Caco-2 (cell line): Measurements from ENCODE around the gene GAPT. TPM values are rescaled to one million over a fixed set of nuclear protein-coding genes. Genes with fewer than 3 reads are reported as not detected.
"Not testable (repeated sequence)": the region's sequence is repeated elsewhere in the genome, so short reads cannot be mapped to it uniquely, and the experiment has no call there.

Source experiments
- BruUV-seq: library from RNA; stranded (reverse); fragments of 400-500 nt; replicated peaks from 2 replicates; lab custom pipeline; 2021; lab: Mats Ljungman, UMichigan
- CTCF ChIA-PET: fragments of 300-600 bp; sonication (Branson Sonifier 250); formaldehyde crosslinking; loops from one replicate; lab custom pipeline; 2022; ENCODE audit warnings: antibody characterized with exemption; lab: Charles Lee
- POLR2A ChIA-PET: fragments of 300-600 bp; sonication (Branson Sonifier 250); formaldehyde crosslinking; loops from one replicate; lab custom pipeline; 2022; ENCODE audit warnings: antibody characterized with exemption; lab: Charles Lee
- DNase-seq, 2 experiments: peaks; one replicate each; pipeline versions ENCODE4 v3.0.0 to v3.0.0-alpha.2; 2020 to 2022
- H3K27me3 ChIP-seq: replicated peaks from 2 replicates; pipeline ENCODE4 v1.6.0; 2011; ENCODE audit warnings: low read length; ENCODE audit not compliant: control insufficient read depth, insufficient read depth
- H3K36me3 ChIP-seq: 2 replicates; pipeline ENCODE4 v1.5.1; 2011; ENCODE audit warnings: low read length; ENCODE audit not compliant: control insufficient read depth, insufficient read depth
- H3K4me1 ChIP-seq: fragments of 250-450 bp; sonication (Bioruptor Pico); 2 replicates; pipeline ENCODE4 v1.5.1; 2020; ENCODE audit warnings: mild to moderate bottlenecking
- H3K4me3 ChIP-seq: 2 replicates; pipeline ENCODE4 v1.5.1; 2011; ENCODE audit warnings: low read depth, mild to moderate bottlenecking, control low read depth, low read length
- H3K9me3 ChIP-seq: fragments of 250-450 bp; sonication (Bioruptor Pico); 2 replicates; pipeline ENCODE4 v1.5.1; 2020; ENCODE audit warnings: mild to moderate bottlenecking, moderate library complexity
- H3K27ac Mint-ChIP-seq: one replicate; pipeline ENCODE4 v1.8.0; 2022; ENCODE audit warnings: mixed read lengths; ENCODE audit not compliant: unreplicated experiment
- H3K27me3 Mint-ChIP-seq: one replicate; pipeline ENCODE4 v1.8.0; 2022; ENCODE audit warnings: mixed read lengths; ENCODE audit not compliant: insufficient read depth, unreplicated experiment
- H3K36me3 Mint-ChIP-seq: one replicate; pipeline ENCODE4 v1.8.0; 2022; ENCODE audit warnings: mild to moderate bottlenecking, mixed read lengths; ENCODE audit not compliant: insufficient read depth, unreplicated experiment
- H3K4me1 Mint-ChIP-seq: one replicate; pipeline ENCODE4 v1.8.0; 2022; ENCODE audit warnings: low read depth, mixed read lengths; ENCODE audit not compliant: unreplicated experiment
- H3K4me3 Mint-ChIP-seq: one replicate; pipeline ENCODE4 v1.8.0; 2022; ENCODE audit warnings: mild to moderate bottlenecking, moderate library complexity, mixed read lengths; ENCODE audit not compliant: unreplicated experiment
- H3K9me3 Mint-ChIP-seq: one replicate; pipeline ENCODE4 v1.8.0; 2022; ENCODE audit warnings: mixed read lengths; ENCODE audit not compliant: unreplicated experiment
- intact Hi-C: fragments of 100-400 bp; cut with micrococcal nuclease; formaldehyde crosslinking; loops from one replicate; pipeline ENCODE4 v1.10.0; 2022; ENCODE audit not compliant: unreplicated experiment
- total RNA-seq: library from RNA; stranded (reverse); gene quantifications from 2 replicates; pipeline ENCODE4 v1.2.3, GENCODE V29; 2022
- TF ChIP-seq, protein P1 (sequence below), 2 experiments: fragments of 200-600 bp in 1 of 2; IDR thresholded peaks; 1 replicate in 1 of 2; 2 replicates in 1 of 2; pipeline versions ENCODE4 v1.5.1 to v1.8.0; 2011 to 2022; ENCODE audit warnings: antibody characterized with exemption in 1 of 2, control low read depth in 1 of 2, inconsistent platforms in 1 of 2, low read depth in 1 of 2, low read length in 1 of 2, mild to moderate bottlenecking in 1 of 2, moderate library complexity in 1 of 2; ENCODE audit not compliant: insufficient read depth in 1 of 2, severe bottlenecking in 1 of 2, unreplicated experiment in 1 of 2

GAPT gene
- total RNA-seq, 1 experiment from 2014 or later, result not detected

DNA sequence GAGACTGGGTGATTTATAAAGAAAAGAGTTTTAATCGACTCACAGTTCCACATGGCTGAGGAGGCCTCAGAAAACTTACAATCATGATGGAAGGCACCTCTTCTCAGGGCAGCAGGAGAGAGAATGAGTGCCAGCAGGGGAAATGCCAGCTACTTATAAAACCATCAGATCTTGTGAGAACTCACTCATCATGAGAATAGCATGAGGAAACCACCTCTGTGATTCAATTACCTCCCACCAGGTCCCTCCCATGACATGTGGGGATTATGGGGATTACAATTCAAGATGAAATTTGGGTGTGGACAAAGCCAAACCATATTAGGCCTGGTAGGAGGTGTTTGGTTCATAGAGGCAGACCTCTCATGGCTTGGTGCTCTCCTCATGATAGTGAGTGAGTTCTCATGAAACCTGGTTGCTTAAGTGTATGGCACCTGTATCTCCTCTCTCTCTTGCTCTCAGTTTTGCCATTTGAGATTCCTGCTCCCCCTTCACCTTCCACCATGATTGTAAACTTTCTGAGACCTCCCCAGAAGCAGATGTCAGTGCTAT lies 39.8 kb downstream of the GAPT start:
- ChIA-PET CTCF (no interaction called here), POLR2A (no interaction called here)
- H3K36me3 Mint-ChIP-seq, result no peaks in the 10 kb centered on the region
- intact Hi-C loops, result no loop called here
- no peak overlapping the region for H3K4me3 Mint-ChIP-seq
- H3K9me3 Mint-ChIP-seq, result peaks cover 10% of the 10 kb centered on the region
- H3K4me1 ChIP-seq, result no peaks in the 10 kb centered on the region
- no peak for DNase-seq
- peaks cover 5% of the 10 kb centered on the region for H3K27me3 Mint-ChIP-seq
- 0 out of 2 replicates have a peak, but pooled peaks cover 4% of the 10 kb centered on the region for H3K9me3 ChIP-seq
- no peaks in the 10 kb centered on the region for H3K4me1 Mint-ChIP-seq
- no peak overlapping the region for H3K4me3 ChIP-seq
- BruUV-seq, result no TSS peak
- TF ChIP-seq, protein P1, sequence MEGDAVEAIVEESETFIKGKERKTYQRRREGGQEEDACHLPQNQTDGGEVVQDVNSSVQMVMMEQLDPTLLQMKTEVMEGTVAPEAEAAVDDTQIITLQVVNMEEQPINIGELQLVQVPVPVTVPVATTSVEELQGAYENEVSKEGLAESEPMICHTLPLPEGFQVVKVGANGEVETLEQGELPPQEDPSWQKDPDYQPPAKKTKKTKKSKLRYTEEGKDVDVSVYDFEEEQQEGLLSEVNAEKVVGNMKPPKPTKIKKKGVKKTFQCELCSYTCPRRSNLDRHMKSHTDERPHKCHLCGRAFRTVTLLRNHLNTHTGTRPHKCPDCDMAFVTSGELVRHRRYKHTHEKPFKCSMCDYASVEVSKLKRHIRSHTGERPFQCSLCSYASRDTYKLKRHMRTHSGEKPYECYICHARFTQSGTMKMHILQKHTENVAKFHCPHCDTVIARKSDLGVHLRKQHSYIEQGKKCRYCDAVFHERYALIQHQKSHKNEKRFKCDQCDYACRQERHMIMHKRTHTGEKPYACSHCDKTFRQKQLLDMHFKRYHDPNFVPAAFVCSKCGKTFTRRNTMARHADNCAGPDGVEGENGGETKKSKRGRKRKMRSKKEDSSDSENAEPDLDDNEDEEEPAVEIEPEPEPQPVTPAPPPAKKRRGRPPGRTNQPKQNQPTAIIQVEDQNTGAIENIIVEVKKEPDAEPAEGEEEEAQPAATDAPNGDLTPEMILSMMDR (IDR thresholded peaks at IDR 0.05; ENCODE audit: insufficient read depth in 1 of 2, low read depth in 1 of 2, low read length in 1 of 2, severe bottlenecking in 1 of 2, unreplicated experiment in 1 of 2), result no peak
- H3K27ac Mint-ChIP-seq, result no peak overlapping the region
- H3K36me3 ChIP-seq, result no peaks in the 10 kb centered on the region
- peaks cover 1% of the 10 kb centered on the region; the same call in 1 of the 2 replicates for H3K27me3 ChIP-seq

DNA sequence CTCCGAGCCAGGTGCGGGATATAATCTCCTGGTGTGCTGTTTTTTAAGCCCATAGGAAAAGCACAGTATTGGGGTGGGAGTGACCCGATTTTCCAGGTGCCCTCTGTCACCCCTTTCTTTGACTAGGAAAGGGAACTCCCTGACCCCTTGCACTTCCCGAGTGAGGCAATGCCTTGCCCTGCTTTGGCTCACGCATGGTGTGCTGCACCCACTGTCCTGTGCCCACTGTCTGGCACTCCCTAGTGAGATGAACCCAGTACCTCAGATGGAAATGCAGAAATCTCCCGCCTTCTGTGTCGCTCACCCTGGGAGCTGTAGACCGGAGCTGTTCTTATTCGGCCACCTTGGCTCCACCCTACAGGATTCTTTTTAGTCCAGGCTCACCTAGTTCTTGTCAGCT lies 50.7 kb downstream of the GAPT start:
- H3K36me3 ChIP-seq, intact Hi-C loops, BruUV-seq, H3K36me3 Mint-ChIP-seq, H3K4me3 ChIP-seq, H3K4me1 Mint-ChIP-seq, POLR2A ChIA-PET, CTCF ChIA-PET, H3K9me3 ChIP-seq, H3K27me3 ChIP-seq, H3K4me3 Mint-ChIP-seq, H3K27ac Mint-ChIP-seq, DNase-seq, H3K27me3 Mint-ChIP-seq, H3K4me1 ChIP-seq: not testable (repeated sequence)
- peaks cover 11% of the 10 kb centered on the region for H3K9me3 Mint-ChIP-seq

GRCh38 chr5:58542709-58543108 lies 51.5 kb downstream of the GAPT start:
- H3K4me3 Mint-ChIP-seq, result no peak overlapping the region
- Histone ChIP-seq H3K27me3 (no peaks in the 10 kb centered on the region), H3K9me3 (no peaks in the 10 kb centered on the region), H3K4me3 (no peak overlapping the region), H3K4me1 (no peaks in the 10 kb centered on the region), H3K36me3 (no peaks in the 10 kb centered on the region)
- ChIA-PET CTCF (interaction anchor here (0.7 to 1.0 kb wide), 2 partner anchors 24 to 307 kb away, joined by 4 to 5 read pairs; no protein-coding TSS in a partner anchor), POLR2A (no interaction called here)
- no peak overlapping the region for H3K27ac Mint-ChIP-seq
- no peaks in the 10 kb centered on the region for H3K27me3 Mint-ChIP-seq
- BruUV-seq, result no TSS peak
- H3K4me1 Mint-ChIP-seq, result peaks cover 7% of the 10 kb centered on the region
- H3K36me3 Mint-ChIP-seq, result no peaks in the 10 kb centered on the region
- DNase-seq, result no peak
- peaks cover 11% of the 10 kb centered on the region for H3K9me3 Mint-ChIP-seq
- intact Hi-C loops, result no loop called here
- TF ChIP-seq, protein P1 (IDR thresholded peaks at IDR 0.05; ENCODE audit: insufficient read depth in 1 of 2, low read depth in 1 of 2, low read length in 1 of 2, severe bottlenecking in 1 of 2, unreplicated experiment in 1 of 2), result no peak
